Measurements from ENCODE around the gene LY86.

Gene LY86

GRCh38 chr6:6614096-6614982 is 25.8 kb downstream of the LY86 start:
- H3K4me1 ChIP-seq (ENCODE audit: insufficient read depth, low read length): peaks cover 14% of the 10 kb centered on the region
- H3K27ac ChIP-seq (ENCODE audit: low read depth, low read length): no peak overlapping the region
- no peaks in the 10 kb centered on the region for H3K27me3 ChIP-seq (ENCODE audit: control insufficient read depth in 1 of 2, insufficient read depth in 2 of 2, low read length in 2 of 2)
- no peaks in the 10 kb centered on the region for H3K9me3 ChIP-seq (ENCODE audit: low read length)
- no peaks in the 10 kb centered on the region for H3K36me3 ChIP-seq (ENCODE audit: insufficient read depth, low read length)
- no peak overlapping the region for H3K9ac ChIP-seq (ENCODE audit: low read length)
- H3K4me3 ChIP-seq (ENCODE audit: low read depth in 1 of 2, low read length in 2 of 2): peak overlapping the region in 1 of 2 donors; percentile 45

- H3K4me1 ChIP-seq (ENCODE audit: insufficient read depth, low read length): peaks cover 20% of the 10 kb centered on the region
- no peaks in the 10 kb centered on the region for H3K9me3 ChIP-seq (ENCODE audit: low read length)
- H3K36me3 ChIP-seq (ENCODE audit: insufficient read depth, low read length): no peaks in the 10 kb centered on the region
- no peak overlapping the region for H3K27ac ChIP-seq (ENCODE audit: low read depth, low read length)
- H3K9ac ChIP-seq (ENCODE audit: low read length): no peak overlapping the region
- H3K27me3 ChIP-seq (ENCODE audit: control insufficient read depth in 1 of 2, insufficient read depth in 2 of 2, low read length in 2 of 2): no peaks in the 10 kb centered on the region
- no peak overlapping the region for H3K4me3 ChIP-seq (ENCODE audit: low read depth in 1 of 2, low read length in 2 of 2)
Measured at GRCh38 chr6:6614983-6615349, 26.4 kb downstream of the LY86 start.

GRCh38 chr6:6616656-6617055 is 28.1 kb downstream of the LY86 start:
- no peak overlapping the region for H3K9ac ChIP-seq (ENCODE audit: low read length)
- no peaks in the 10 kb centered on the region for H3K27me3 ChIP-seq (ENCODE audit: control insufficient read depth in 1 of 2, insufficient read depth in 2 of 2, low read length in 2 of 2)
- H3K4me3 ChIP-seq (ENCODE audit: low read depth in 1 of 2, low read length in 2 of 2): no peak overlapping the region
- peaks cover 34% of the 10 kb centered on the region for H3K4me1 ChIP-seq (ENCODE audit: insufficient read depth, low read length)
- H3K36me3 ChIP-seq (ENCODE audit: insufficient read depth, low read length): no peaks in the 10 kb centered on the region
- no peaks in the 10 kb centered on the region for H3K9me3 ChIP-seq (ENCODE audit: low read length)
- no peak overlapping the region for H3K27ac ChIP-seq (ENCODE audit: low read depth, low read length)

- H3K27ac ChIP-seq (ENCODE audit: low read depth, low read length): peak overlapping the region; percentile 31
- no peak overlapping the region for H3K9ac ChIP-seq (ENCODE audit: low read length)
- H3K4me3 ChIP-seq (ENCODE audit: low read depth in 1 of 2, low read length in 2 of 2): no peak overlapping the region
- H3K4me1 ChIP-seq (ENCODE audit: insufficient read depth, low read length): peaks cover 34% of the 10 kb centered on the region
- H3K9me3 ChIP-seq (ENCODE audit: low read length): no peaks in the 10 kb centered on the region
- H3K36me3 ChIP-seq (ENCODE audit: insufficient read depth, low read length): no peaks in the 10 kb centered on the region
- no peaks in the 10 kb centered on the region for H3K27me3 ChIP-seq (ENCODE audit: control insufficient read depth in 1 of 2, insufficient read depth in 2 of 2, low read length in 2 of 2)
Measured at GRCh38 chr6:6619021-6619794, 30.7 kb downstream of the LY86 start.

GRCh38 chr6:6620766-6621425 is 32.4 kb downstream of the LY86 start:
- Histone ChIP-seq H3K27me3 (ENCODE audit: control insufficient read depth in 1 of 2, insufficient read depth in 2 of 2, low read length in 2 of 2) (no peaks in the 10 kb centered on the region), H3K9me3 (ENCODE audit: low read length) (no peaks in the 10 kb centered on the region), H3K4me1 (ENCODE audit: insufficient read depth, low read length) (peaks cover 34% of the 10 kb centered on the region), H3K4me3 (ENCODE audit: low read depth in 1 of 2, low read length in 2 of 2) (no peak overlapping the region), H3K27ac (ENCODE audit: low read depth, low read length) (no peak overlapping the region), H3K9ac (ENCODE audit: low read length) (no peak overlapping the region), H3K36me3 (ENCODE audit: insufficient read depth, low read length) (no peaks in the 10 kb centered on the region)

- Histone ChIP-seq H3K4me1 (ENCODE audit: insufficient read depth, low read length) (peaks cover 34% of the 10 kb centered on the region), H3K27ac (ENCODE audit: low read depth, low read length) (no peak overlapping the region), H3K4me3 (ENCODE audit: low read depth in 1 of 2, low read length in 2 of 2) (no peak overlapping the region), H3K36me3 (ENCODE audit: insufficient read depth, low read length) (no peaks in the 10 kb centered on the region), H3K9me3 (ENCODE audit: low read length) (no peaks in the 10 kb centered on the region), H3K27me3 (ENCODE audit: control insufficient read depth in 1 of 2, insufficient read depth in 2 of 2, low read length in 2 of 2) (no peaks in the 10 kb centered on the region), H3K9ac (ENCODE audit: low read length) (no peak overlapping the region)
Measured at GRCh38 chr6:6622501-6622900, 34.0 kb downstream of the LY86 start.

GRCh38 chr6:6623553-6623952 is 35.0 kb downstream of the LY86 start:
- Histone ChIP-seq H3K36me3 (ENCODE audit: insufficient read depth, low read length) (no peaks in the 10 kb centered on the region), H3K9me3 (ENCODE audit: low read length) (no peaks in the 10 kb centered on the region), H3K27me3 (ENCODE audit: control insufficient read depth in 1 of 2, insufficient read depth in 2 of 2, low read length in 2 of 2) (no peaks in the 10 kb centered on the region), H3K27ac (ENCODE audit: low read depth, low read length) (no peak overlapping the region), H3K4me3 (ENCODE audit: low read depth in 1 of 2, low read length in 2 of 2) (no peak overlapping the region), H3K9ac (ENCODE audit: low read length) (no peak overlapping the region), H3K4me1 (ENCODE audit: insufficient read depth, low read length) (peaks cover 28% of the 10 kb centered on the region)

- no peak overlapping the region for H3K9ac ChIP-seq (ENCODE audit: low read length)
- H3K9me3 ChIP-seq (ENCODE audit: low read length): no peaks in the 10 kb centered on the region
- H3K4me3 ChIP-seq (ENCODE audit: low read depth in 1 of 2, low read length in 2 of 2): no peak overlapping the region
- no peak overlapping the region for H3K27ac ChIP-seq (ENCODE audit: low read depth, low read length)
- no peaks in the 10 kb centered on the region for H3K36me3 ChIP-seq (ENCODE audit: insufficient read depth, low read length)
- no peaks in the 10 kb centered on the region for H3K27me3 ChIP-seq (ENCODE audit: control insufficient read depth in 1 of 2, insufficient read depth in 2 of 2, low read length in 2 of 2)
- peaks cover 19% of the 10 kb centered on the region for H3K4me1 ChIP-seq (ENCODE audit: insufficient read depth, low read length)
Measured at GRCh38 chr6:6624269-6624990, 35.9 kb downstream of the LY86 start.

GRCh38 chr6:6626187-6626586 is 37.7 kb downstream of the LY86 start:
- Histone ChIP-seq H3K36me3 (ENCODE audit: insufficient read depth, low read length) (no peaks in the 10 kb centered on the region), H3K27ac (ENCODE audit: low read depth, low read length) (no peak overlapping the region), H3K4me1 (ENCODE audit: insufficient read depth, low read length) (peaks cover 2% of the 10 kb centered on the region), H3K27me3 (ENCODE audit: control insufficient read depth in 1 of 2, insufficient read depth in 2 of 2, low read length in 2 of 2) (no peaks in the 10 kb centered on the region), H3K9ac (ENCODE audit: low read length) (no peak overlapping the region), H3K4me3 (ENCODE audit: low read depth in 1 of 2, low read length in 2 of 2) (no peak overlapping the region), H3K9me3 (ENCODE audit: low read length) (no peaks in the 10 kb centered on the region)

GRCh38 chr6:6629402-6629801 is 40.9 kb downstream of the LY86 start:
- no peaks in the 10 kb centered on the region for H3K27me3 ChIP-seq (ENCODE audit: control insufficient read depth in 1 of 2, insufficient read depth in 2 of 2, low read length in 2 of 2)
- H3K36me3 ChIP-seq (ENCODE audit: insufficient read depth, low read length): no peaks in the 10 kb centered on the region
- no peaks in the 10 kb centered on the region for H3K9me3 ChIP-seq (ENCODE audit: low read length)
- no peak overlapping the region for H3K27ac ChIP-seq (ENCODE audit: low read depth, low read length)
- H3K4me1 ChIP-seq (ENCODE audit: insufficient read depth, low read length): no peaks in the 10 kb centered on the region
- no peak overlapping the region for H3K4me3 ChIP-seq (ENCODE audit: low read depth in 1 of 2, low read length in 2 of 2)
- H3K9ac ChIP-seq (ENCODE audit: low read length): no peak overlapping the region

- no peak overlapping the region for H3K9ac ChIP-seq (ENCODE audit: low read length)
- no peak overlapping the region for H3K4me3 ChIP-seq (ENCODE audit: low read depth in 1 of 2, low read length in 2 of 2)
- no peaks in the 10 kb centered on the region for H3K27me3 ChIP-seq (ENCODE audit: control insufficient read depth in 1 of 2, insufficient read depth in 2 of 2, low read length in 2 of 2)
- no peaks in the 10 kb centered on the region for H3K36me3 ChIP-seq (ENCODE audit: insufficient read depth, low read length)
- no peaks in the 10 kb centered on the region for H3K4me1 ChIP-seq (ENCODE audit: insufficient read depth, low read length)
- no peaks in the 10 kb centered on the region for H3K9me3 ChIP-seq (ENCODE audit: low read length)
- no peak overlapping the region for H3K27ac ChIP-seq (ENCODE audit: low read depth, low read length)
Measured at GRCh38 chr6:6631053-6631452, 42.5 kb downstream of the LY86 start.
